ENCODE results near the gene CBY1. TPM values are rescaled to one million over a fixed set of nuclear protein-coding genes. Genes with fewer than 3 reads are reported as not detected.

CBY1 gene
- total and polyA plus RNA-seq, 2 donors (not counting 3 experiments of a cell fraction or from before 2014, with no cell fraction given), result 37.0 to 41.8 TPM

GRCh38 chr22:38721551-38721950 is 65.1 kb downstream of the CBY1 start:
- dilution Hi-C loops (cut with MboI; ENCODE audit: extremely low pct_ligation_motif_present, low sequenced_read_pairs), result no loop called here
- H3K4me1 ChIP-seq (ENCODE audit: control insufficient read depth, extremely low read depth, insufficient read depth, low read length), result peaks cover 10% of the 10 kb centered on the region
- no peaks in the 10 kb centered on the region for H4K20me1 ChIP-seq (replicated peaks; ENCODE audit: control insufficient read depth, extremely low read depth, insufficient read depth, low read length)
- TF ChIP-seq EZH2 (IDR thresholded peaks at IDR 0.05; ENCODE audit: borderline replicate concordance, low read depth, low read length, severe bottlenecking) (no peak), JUN (IDR thresholded peaks at IDR 0.05; ENCODE audit: borderline replicate concordance, insufficient read depth, insufficient read length, low read depth) (no peak), MYC (IDR thresholded peaks at IDR 0.05; ENCODE audit: low read depth, low read length) (no peak), POLR2A (IDR thresholded peaks at IDR 0.05; ENCODE audit: low read depth, low read length) (no peak), POLR2AphosphoS5 (IDR thresholded peaks at IDR 0.05; ENCODE audit: insufficient read depth, low read depth, low read length) (no peak), FOS (IDR thresholded peaks at IDR 0.05; ENCODE audit: borderline replicate concordance, insufficient read depth, low read length) (no peak), GATA2 (IDR thresholded peaks at IDR 0.05; ENCODE audit: insufficient read depth, insufficient read length, low read depth, low read length) (no peak), CTCF (IDR thresholded peaks at IDR 0.05; ENCODE audit: extremely low read depth in 1 of 2, insufficient read depth in 1 of 2, low read depth in 1 of 2, low read length in 2 of 2) (no peak), MAX (IDR thresholded peaks at IDR 0.05; ENCODE audit: insufficient read depth, insufficient read length) (no peak)
- FAIRE-seq (no peak), DNase-seq (ENCODE audit: low read depth, low spot score) (no peak)
- H3K9me1 ChIP-seq (replicated peaks; ENCODE audit: control insufficient read depth, extremely low read depth, insufficient read depth, low read length), result no peaks in the 10 kb centered on the region
- BruUV-seq (replicated peaks), result no TSS peak
- no peak overlapping the region for H3K27ac ChIP-seq (ENCODE audit: insufficient read depth, low read depth, low read length)
- intact Hi-C loops (cut with micrococcal nuclease), result no loop called here
- CTCF ChIA-PET, result interaction anchor here (0.5 kb wide), 1 partner anchor 282 kb away, joined by 3 read pairs; no protein-coding TSS in a partner anchor
- H3K9ac ChIP-seq (replicated peaks; ENCODE audit: extremely low read depth, insufficient read depth, low read length), result no peak overlapping the region
- POLR2A ChIA-PET, result no interaction called here
- H3K27me3 ChIP-seq (ENCODE audit: control insufficient read depth in 2 of 2, insufficient read depth in 2 of 2, low read length in 2 of 2), result no peaks in the 10 kb centered on the region
- H3K4me3 ChIP-seq (replicated peaks in 1 of 3; ENCODE audit: insufficient read depth in 1 of 3, low read depth in 1 of 3, low read length in 3 of 3), result no peak overlapping the region
- no peak overlapping the region for H2AFZ ChIP-seq (ENCODE audit: low read depth, low read length)
- no peak overlapping the region for H3K4me2 ChIP-seq (ENCODE audit: insufficient read depth, low read length)
- no peaks in the 10 kb centered on the region for H3K79me2 ChIP-seq (ENCODE audit: control insufficient read depth, insufficient read depth, low read length)
- no peaks in the 10 kb centered on the region for H3K9me3 ChIP-seq (replicated peaks; ENCODE audit: control insufficient read depth, insufficient read depth, low read length)
- peaks cover 2 to 26% of the 10 kb centered on the region in 2 experiments for H3K36me3 ChIP-seq (ENCODE audit: control insufficient read depth in 2 of 2, extremely low read depth in 1 of 2, insufficient read depth in 2 of 2, low read length in 2 of 2)

Other genes starting within 250 kb of the CBY1 start
- not detected in 2 replicates for gene KCNJ4, start 201.4 kb upstream of the CBY1 start, total RNA-seq
- gene KCNJ4, start 201.4 kb upstream of the CBY1 start, polyA plus RNA-seq, result not detected in 2 replicates
- 28.6 and 40.2 TPM in 2 replicates for gene KDELR3, start 188.5 kb upstream of the CBY1 start, total RNA-seq
- gene KDELR3, start 188.5 kb upstream of the CBY1 start, polyA plus RNA-seq, result 61.3 and 64.2 TPM in 2 replicates
- gene DDX17, start 150.3 kb upstream of the CBY1 start, total RNA-seq, result 377 and 393 TPM in 2 replicates
- 402 and 454 TPM in 2 replicates for gene DDX17, start 150.3 kb upstream of the CBY1 start, polyA plus RNA-seq
- gene DMC1, start 86.5 kb upstream of the CBY1 start, total RNA-seq, result 0.91 and 1.1 TPM in 2 replicates
- gene DMC1, start 86.5 kb upstream of the CBY1 start, polyA plus RNA-seq, result 0.22 and 0.24 TPM in 2 replicates
- 1.4 and 1.9 TPM in 2 replicates for gene FAM227A, start 246 bp upstream of the CBY1 start, total RNA-seq
- 0.49 and 0.58 TPM in 2 replicates for gene FAM227A, start 246 bp upstream of the CBY1 start, polyA plus RNA-seq
- gene TOMM22, start 25.3 kb downstream of the CBY1 start, total RNA-seq, result 98.6 and 98.8 TPM in 2 replicates
- 51.8 and 62.3 TPM in 2 replicates for gene TOMM22, start 25.3 kb downstream of the CBY1 start, polyA plus RNA-seq
- gene JOSD1, start 44.3 kb downstream of the CBY1 start, total RNA-seq, result 64.9 and 73.1 TPM in 2 replicates
- 57.2 and 61.7 TPM in 2 replicates for gene JOSD1, start 44.3 kb downstream of the CBY1 start, polyA plus RNA-seq
- 43.9 and 50.3 TPM in 2 replicates for gene GTPBP1, start 49.3 kb downstream of the CBY1 start, total RNA-seq
- gene GTPBP1, start 49.3 kb downstream of the CBY1 start, polyA plus RNA-seq, result 27.1 and 29.8 TPM in 2 replicates
- 133 and 137 TPM in 2 replicates for gene SUN2, start 99.4 kb downstream of the CBY1 start, total RNA-seq
- gene SUN2, start 99.4 kb downstream of the CBY1 start, polyA plus RNA-seq, result 74.2 and 76.7 TPM in 2 replicates
- gene DNAL4, start 137.5 kb downstream of the CBY1 start, total RNA-seq, result 12.2 and 12.9 TPM in 2 replicates
- 22.7 and 24.7 TPM in 2 replicates for gene DNAL4, start 137.5 kb downstream of the CBY1 start, polyA plus RNA-seq
- gene NPTXR, start 187.4 kb downstream of the CBY1 start, total RNA-seq, result 0.73 and 0.95 TPM in 2 replicates
- 0.37 and 0.43 TPM in 2 replicates for gene NPTXR, start 187.4 kb downstream of the CBY1 start, polyA plus RNA-seq
- 60.9 and 62.6 TPM in 2 replicates for gene CBX6, start 215.6 kb downstream of the CBY1 start, total RNA-seq
- 14.9 and 18.2 TPM in 2 replicates for gene CBX6, start 215.6 kb downstream of the CBY1 start, polyA plus RNA-seq